ENCODE data around the gene CAMKK1.
A peak's percentile ranks its signal among the peaks of the same experiment; 100 is the strongest.
"Not testable (repeated sequence)": the region's sequence is repeated elsewhere in the genome, so short reads cannot be mapped to it uniquely, and the experiment has no call there.

Gene CAMKK1

DNA sequence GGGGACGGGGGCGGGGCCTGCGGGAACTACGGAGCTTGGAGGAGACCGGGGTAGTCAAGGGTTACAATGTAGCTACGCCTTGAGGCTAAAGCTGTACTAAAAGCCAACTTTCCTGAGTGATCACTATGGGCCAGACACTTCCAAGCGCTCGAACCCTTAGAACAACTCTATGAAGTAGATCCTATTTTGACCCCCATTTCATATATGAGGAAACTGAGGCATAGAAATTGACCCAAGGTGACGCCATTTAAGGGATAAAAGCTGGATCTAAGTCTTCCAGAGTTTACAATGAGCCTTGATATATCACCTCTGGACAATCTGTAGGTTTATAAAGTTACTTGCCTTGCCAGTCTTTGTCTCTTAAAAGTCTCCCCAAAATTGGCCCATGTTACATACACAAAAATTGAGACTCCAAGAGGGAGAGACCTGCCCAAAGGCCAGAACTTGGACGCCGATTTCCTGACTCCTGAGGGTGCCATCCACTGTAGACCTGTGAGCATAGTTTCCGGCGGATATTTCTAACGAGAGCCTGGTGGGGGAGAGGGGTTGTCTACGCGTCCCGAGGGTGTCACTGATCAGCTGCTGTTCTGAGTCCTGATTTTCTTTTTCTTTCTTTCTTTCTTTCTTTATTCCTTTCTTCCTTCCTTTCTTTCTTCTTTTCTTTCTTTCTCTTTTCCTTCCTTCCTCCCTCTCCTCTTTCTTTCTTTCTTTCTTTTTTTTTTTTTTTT lies 46.3 kb downstream of the CAMKK1 start:
- Histone ChIP-seq H3K27ac (ENCODE audit: low read length) (no peak overlapping the region), H3K4me1 (ENCODE audit: control insufficient read depth, insufficient read depth, low read length) (no peaks in the 10 kb centered on the region; the same call in 1 of the 2 replicates), H3K4me3 (ENCODE audit: low read length) (no peak overlapping the region), H3K9me3 (ENCODE audit: control insufficient read depth, insufficient read depth, low read length) (no peaks in the 10 kb centered on the region), H3K36me3 (ENCODE audit: control insufficient read depth, insufficient read depth, low read length) (no peaks in the 10 kb centered on the region), H3K27me3 (ENCODE audit: control insufficient read depth, insufficient read depth, low read length) (no peaks in the 10 kb centered on the region)
- WGBS (ENCODE audit: insufficient coverage, insufficient read length): no CpG with 5 or more reads among the region's 17 CpGs
- no peak for DNase-seq (ENCODE audit: low read depth, low spot score)

DNA sequence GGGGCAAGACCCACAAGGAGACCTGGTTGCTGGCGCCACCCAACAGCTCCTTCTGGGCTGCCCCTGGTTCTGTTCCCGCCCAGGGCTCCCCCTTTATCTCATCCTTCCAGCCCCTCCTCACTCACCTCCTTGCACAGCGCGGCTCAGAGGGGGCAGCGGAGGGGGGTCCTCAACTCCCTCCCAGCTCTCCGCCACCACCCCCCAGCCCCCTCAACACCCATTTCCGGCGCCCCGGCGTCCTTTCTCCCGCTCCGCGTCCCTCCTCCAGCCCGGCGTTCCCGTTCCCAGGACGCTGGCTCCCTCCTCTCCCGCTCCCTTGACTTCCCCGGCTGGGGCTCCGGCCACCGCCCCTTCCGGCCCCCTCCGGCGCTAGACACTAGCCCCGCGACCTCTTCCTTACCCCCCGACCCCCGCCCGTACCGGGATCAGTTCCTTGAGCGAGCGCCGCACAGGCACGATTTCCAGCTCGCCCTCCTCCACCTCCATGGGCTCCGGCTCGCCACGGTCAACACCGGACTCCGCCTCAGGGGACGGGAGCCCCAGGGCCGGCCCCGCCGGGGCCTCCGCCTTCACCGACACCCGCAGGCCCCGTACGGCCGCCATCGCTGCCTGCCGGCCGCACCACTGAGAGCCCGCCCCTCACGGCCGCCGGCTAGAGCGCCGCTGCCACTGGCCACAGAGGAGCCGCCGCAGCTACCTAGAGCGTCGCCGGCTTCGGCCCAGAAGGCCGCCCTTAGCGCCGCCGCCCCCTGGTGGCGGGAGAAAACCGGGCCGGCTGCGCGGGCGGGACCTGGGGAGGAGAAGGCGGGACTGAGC lies 47.0 kb downstream of the CAMKK1 start, which contains the start of gene NCBP3:
Gene NCBP3, minus strand, starts transcription at position 626 of the 816 bp plus-strand sequence. Its CDS starts 23 bp downstream, at position 603.
- Histone ChIP-seq H3K9me3 (ENCODE audit: control insufficient read depth, insufficient read depth, low read length) (no peaks in the 10 kb centered on the region), H3K36me3 (ENCODE audit: control insufficient read depth, insufficient read depth, low read length) (no peaks in the 10 kb centered on the region), H3K27me3 (ENCODE audit: control insufficient read depth, insufficient read depth, low read length) (no peaks in the 10 kb centered on the region), H3K4me1 (ENCODE audit: control insufficient read depth, insufficient read depth, low read length) (no peaks in the 10 kb centered on the region; the same call in 1 of the 2 replicates), H3K27ac (ENCODE audit: low read length) (no peak within 1 kb of the TSS), H3K4me3 (ENCODE audit: low read length) (peak within 1 kb of the TSS; percentile 88)
- peak; percentile 58 for DNase-seq (ENCODE audit: low read depth, low spot score)
- no CpG with 5 or more reads among the region's 76 CpGs for WGBS (ENCODE audit: insufficient coverage, insufficient read length)

- Histone ChIP-seq H3K27me3 (ENCODE audit: control insufficient read depth, insufficient read depth, low read length) (no peaks in the 10 kb centered on the region), H3K27ac (ENCODE audit: low read length) (no peak overlapping the region), H3K4me1 (ENCODE audit: control insufficient read depth, insufficient read depth, low read length) (no peaks in the 10 kb centered on the region; the same call in 1 of the 2 replicates), H3K36me3 (ENCODE audit: control insufficient read depth, insufficient read depth, low read length) (0 out of 2 replicates have a peak, but pooled peaks cover 2% of the 10 kb centered on the region), H3K4me3 (ENCODE audit: low read length) (peak overlapping the region; percentile 88), H3K9me3 (ENCODE audit: control insufficient read depth, insufficient read depth, low read length) (no peaks in the 10 kb centered on the region)
- no peak for DNase-seq (ENCODE audit: low read depth, low spot score)
- WGBS (ENCODE audit: insufficient coverage, insufficient read length): no CpG with 5 or more reads among the region's 8 CpGs
These were observed 47.6 kb downstream of the CAMKK1 start for GRCh38 chr17:3845291-3845620.

DNA sequence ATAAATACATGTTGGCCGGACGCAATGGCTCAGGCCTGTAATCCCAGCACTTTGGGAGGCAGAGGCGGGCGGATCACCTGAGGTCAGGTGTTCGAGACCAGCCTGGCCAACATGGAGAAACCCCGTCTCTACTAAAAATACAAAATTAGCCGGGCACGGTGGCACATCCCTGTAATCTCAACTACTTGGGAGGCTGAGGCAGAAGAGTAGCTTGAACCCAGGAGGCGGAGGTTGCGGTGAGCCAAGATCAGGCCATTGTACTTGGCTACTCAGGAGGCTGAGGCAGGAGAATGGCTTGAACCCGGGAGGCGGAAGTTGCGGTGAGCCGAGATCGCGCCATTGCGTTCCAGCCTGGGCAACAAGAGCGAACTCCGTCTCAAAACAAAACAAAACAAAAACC lies 48.3 kb downstream of the CAMKK1 start:
- H3K36me3 ChIP-seq (ENCODE audit: control insufficient read depth, insufficient read depth, low read length); H3K27ac ChIP-seq (ENCODE audit: low read length); H3K4me3 ChIP-seq (ENCODE audit: low read length); H3K27me3 ChIP-seq (ENCODE audit: control insufficient read depth, insufficient read depth, low read length); H3K4me1 ChIP-seq (ENCODE audit: control insufficient read depth, insufficient read depth, low read length); DNase-seq (ENCODE audit: low read depth, low spot score); H3K9me3 ChIP-seq (ENCODE audit: control insufficient read depth, insufficient read depth, low read length): not testable (repeated sequence)
- no CpG with 5 or more reads among the region's 19 CpGs for WGBS (ENCODE audit: insufficient coverage, insufficient read length)

- H3K36me3 ChIP-seq (ENCODE audit: control insufficient read depth, insufficient read depth, low read length): peaks cover 9% of the 10 kb centered on the region; the same call in 1 of the 2 replicates
- no peaks in the 10 kb centered on the region for H3K9me3 ChIP-seq (ENCODE audit: control insufficient read depth, insufficient read depth, low read length)
- no CpG with 5 or more reads among the region's 3 CpGs for WGBS (ENCODE audit: insufficient coverage, insufficient read length)
- H3K27me3 ChIP-seq (ENCODE audit: control insufficient read depth, insufficient read depth, low read length): no peaks in the 10 kb centered on the region
- H3K4me1 ChIP-seq (ENCODE audit: control insufficient read depth, insufficient read depth, low read length): no peaks in the 10 kb centered on the region; the same call in 1 of the 2 replicates
- DNase-seq (ENCODE audit: low read depth, low spot score): no peak
- no peak overlapping the region for H3K27ac ChIP-seq (ENCODE audit: low read length)
- H3K4me3 ChIP-seq (ENCODE audit: low read length): no peak overlapping the region
These were observed 48.8 kb downstream of the CAMKK1 start for GRCh38 chr17:3843935-3844516.

- Histone ChIP-seq H3K4me3 (ENCODE audit: low read length) (no peak overlapping the region), H3K27ac (ENCODE audit: low read length) (no peak overlapping the region), H3K36me3 (ENCODE audit: control insufficient read depth, insufficient read depth, low read length) (peaks cover 15% of the 10 kb centered on the region; the same call in 1 of the 2 replicates), H3K4me1 (ENCODE audit: control insufficient read depth, insufficient read depth, low read length) (no peaks in the 10 kb centered on the region), H3K27me3 (ENCODE audit: control insufficient read depth, insufficient read depth, low read length) (no peaks in the 10 kb centered on the region), H3K9me3 (ENCODE audit: control insufficient read depth, insufficient read depth, low read length) (no peaks in the 10 kb centered on the region)
- no peak for DNase-seq (ENCODE audit: low read depth, low spot score)
- WGBS (ENCODE audit: insufficient coverage, insufficient read length): no CpG with 5 or more reads among the region's 12 CpGs
These were observed 54.6 kb downstream of the CAMKK1 start for GRCh38 chr17:3838206-3838605.

- H3K9me3 ChIP-seq (ENCODE audit: control insufficient read depth, insufficient read depth, low read length): no peaks in the 10 kb centered on the region
- no peak for DNase-seq (ENCODE audit: low read depth, low spot score)
- H3K4me3 ChIP-seq (ENCODE audit: low read length): no peak overlapping the region
- no CpG with 5 or more reads among the region's 10 CpGs for WGBS (ENCODE audit: insufficient coverage, insufficient read length)
- no peak overlapping the region for H3K27ac ChIP-seq (ENCODE audit: low read length)
- H3K27me3 ChIP-seq (ENCODE audit: control insufficient read depth, insufficient read depth, low read length): no peaks in the 10 kb centered on the region
- H3K4me1 ChIP-seq (ENCODE audit: control insufficient read depth, insufficient read depth, low read length): no peaks in the 10 kb centered on the region
- H3K36me3 ChIP-seq (ENCODE audit: control insufficient read depth, insufficient read depth, low read length): peaks cover 15% of the 10 kb centered on the region; the same call in 1 of the 2 replicates
These were observed 56.3 kb downstream of the CAMKK1 start for GRCh38 chr17:3836551-3836950.

DNA sequence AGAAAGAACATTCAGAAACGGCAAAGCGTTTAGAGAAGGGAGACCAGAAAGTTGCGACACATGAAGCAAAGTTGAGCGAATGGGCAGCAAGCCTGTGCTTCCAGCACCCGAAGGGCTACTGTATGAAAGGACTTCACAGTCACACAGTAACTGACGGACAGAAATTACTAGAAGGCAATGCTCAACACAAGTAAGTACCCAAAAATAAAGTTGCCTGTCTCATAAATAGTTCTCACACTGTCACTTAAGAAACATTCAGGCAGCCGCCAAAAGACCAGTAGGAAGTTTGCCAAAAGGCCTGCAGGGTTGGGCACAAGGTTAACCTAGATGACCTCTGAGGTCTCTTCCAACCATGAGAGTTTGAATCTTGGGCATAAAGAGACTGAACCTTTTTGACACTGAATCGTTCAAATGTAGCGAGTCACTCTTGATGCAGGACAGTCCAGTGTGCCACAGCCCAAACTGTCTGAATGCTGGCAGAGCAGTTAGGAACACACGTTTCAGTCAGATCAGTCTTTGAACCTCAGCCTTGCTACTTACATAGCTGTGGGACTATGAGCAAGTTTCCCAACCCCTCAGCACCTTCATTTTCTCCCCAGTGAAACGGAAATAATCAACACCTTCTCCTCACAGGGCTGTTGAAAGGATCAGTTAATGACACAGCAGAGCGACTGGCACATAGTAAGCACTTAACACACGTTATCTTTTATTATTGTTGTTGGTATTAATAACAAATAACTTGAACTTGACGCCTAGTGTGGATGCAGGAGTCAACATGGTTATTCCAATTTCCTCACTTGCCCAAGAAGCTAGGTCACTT lies 57.2 kb downstream of the CAMKK1 start:
- WGBS (ENCODE audit: insufficient coverage, insufficient read length): no CpG with 5 or more reads among the region's 14 CpGs
- Histone ChIP-seq H3K9me3 (ENCODE audit: control insufficient read depth, insufficient read depth, low read length) (no peaks in the 10 kb centered on the region), H3K27me3 (ENCODE audit: control insufficient read depth, insufficient read depth, low read length) (no peaks in the 10 kb centered on the region), H3K27ac (ENCODE audit: low read length) (no peak overlapping the region), H3K4me3 (ENCODE audit: low read length) (no peak overlapping the region), H3K4me1 (ENCODE audit: control insufficient read depth, insufficient read depth, low read length) (no peaks in the 10 kb centered on the region), H3K36me3 (ENCODE audit: control insufficient read depth, insufficient read depth, low read length) (peaks cover 15% of the 10 kb centered on the region; the same call in 1 of the 2 replicates)
- DNase-seq (ENCODE audit: low read depth, low spot score): no peak

DNA sequence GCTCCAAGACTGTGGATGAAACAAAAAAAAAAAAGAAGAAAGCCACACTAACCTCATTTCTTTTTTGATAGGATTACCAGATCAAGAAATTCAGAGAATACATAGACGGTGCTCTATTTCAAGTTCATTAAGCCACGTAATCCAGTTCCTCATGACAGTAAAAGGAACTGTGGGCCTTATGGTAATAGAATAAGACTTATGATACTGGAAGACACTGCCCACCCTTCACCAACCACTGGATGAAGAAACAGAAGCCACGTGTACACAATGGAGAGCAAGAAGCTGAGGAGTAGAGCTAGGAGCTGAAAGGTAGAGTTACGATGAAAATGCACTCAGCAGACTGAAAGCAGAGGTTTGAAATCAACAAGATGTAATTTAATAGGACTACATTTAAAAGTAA lies 58.0 kb downstream of the CAMKK1 start:
- DNase-seq (ENCODE audit: low read depth, low spot score): no peak
- whole genome bisulfite sequencing (ENCODE audit: insufficient coverage, insufficient read length): no CpG with 5 or more reads among the region's 4 CpGs
- no peak overlapping the region for H3K4me3 ChIP-seq (ENCODE audit: low read length)
- no peaks in the 10 kb centered on the region for H3K27me3 ChIP-seq (ENCODE audit: control insufficient read depth, insufficient read depth, low read length)
- no peaks in the 10 kb centered on the region for H3K4me1 ChIP-seq (ENCODE audit: control insufficient read depth, insufficient read depth, low read length)
- peaks cover 9% of the 10 kb centered on the region; the same call in 1 of the 2 replicates for H3K36me3 ChIP-seq (ENCODE audit: control insufficient read depth, insufficient read depth, low read length)
- H3K27ac ChIP-seq (ENCODE audit: low read length): no peak overlapping the region
- H3K9me3 ChIP-seq (ENCODE audit: control insufficient read depth, insufficient read depth, low read length): no peaks in the 10 kb centered on the region

GRCh38 chr17:3828852-3829232 lies 64.0 kb downstream of the CAMKK1 start:
- DNase-seq (ENCODE audit: low read depth, low spot score): no peak
- H3K27ac ChIP-seq (ENCODE audit: low read length): no peak overlapping the region
- WGBS (ENCODE audit: insufficient coverage, insufficient read length): no CpG with 5 or more reads among the region's 7 CpGs
- H3K36me3 ChIP-seq (ENCODE audit: control insufficient read depth, insufficient read depth, low read length): peaks cover 8% of the 10 kb centered on the region; the same call in 1 of the 2 replicates
- H3K4me3 ChIP-seq (ENCODE audit: low read length): no peak overlapping the region; the same call in 1 of the 2 replicates
- H3K4me1 ChIP-seq (ENCODE audit: control insufficient read depth, insufficient read depth, low read length): no peaks in the 10 kb centered on the region
- H3K9me3 ChIP-seq (ENCODE audit: control insufficient read depth, insufficient read depth, low read length): no peaks in the 10 kb centered on the region
- H3K27me3 ChIP-seq (ENCODE audit: control insufficient read depth, insufficient read depth, low read length): no peaks in the 10 kb centered on the region

Measured in iPS DF 6.9 (cell line).